SW 1271 (cell line): ENCODE data around the gene SLC7A10.

Source experiments
- DNase-seq, 2 experiments: peaks; one replicate each; lab custom pipeline; 2025; lab: John Stamatoyannopoulos, UW

Gene SLC7A10

GRCh38 chr19:33254245-33254824, 28.7 kb upstream of the SLC7A10 start:
- DNase-seq, result no peak

GRCh38 chr19:33252971-33253370, 27.3 kb upstream of the SLC7A10 start:
- no peak for DNase-seq

- no peak for DNase-seq
Measured at GRCh38 chr19:33252418-33252962, 26.8 kb upstream of the SLC7A10 start.

GRCh38 chr19:33251526-33252090, 26.0 kb upstream of the SLC7A10 start:
- DNase-seq, result no peak

- DNase-seq, result no peak
Measured at GRCh38 chr19:33251076-33251475, 25.4 kb upstream of the SLC7A10 start.

- no peak for DNase-seq
Measured at GRCh38 chr19:33250500-33250899, 24.9 kb upstream of the SLC7A10 start.

GRCh38 chr19:33249740-33250366, 24.2 kb upstream of the SLC7A10 start:
- no peak for DNase-seq

- DNase-seq, result no peak
Measured at GRCh38 chr19:33248954-33249613, 23.4 kb upstream of the SLC7A10 start.

GRCh38 chr19:33248553-33248953, 22.9 kb upstream of the SLC7A10 start:
- DNase-seq, result no peak

- no peak for DNase-seq
Measured at GRCh38 chr19:33248104-33248503, 22.5 kb upstream of the SLC7A10 start.

- no peak for DNase-seq
Measured at GRCh38 chr19:33247441-33247819, 21.8 kb upstream of the SLC7A10 start.

GRCh38 chr19:33246709-33247440, 21.2 kb upstream of the SLC7A10 start:
- DNase-seq, result no peak

- no peak for DNase-seq
Measured at GRCh38 chr19:33245948-33246708, 20.5 kb upstream of the SLC7A10 start.

- no peak for DNase-seq
Measured at GRCh38 chr19:33242911-33243310, 17.3 kb upstream of the SLC7A10 start.

GRCh38 chr19:33242131-33242530, 16.5 kb upstream of the SLC7A10 start:
- no peak for DNase-seq

- DNase-seq, result no peak
Measured at GRCh38 chr19:33241530-33242101, 16.0 kb upstream of the SLC7A10 start.

- DNase-seq, result no peak
Measured at GRCh38 chr19:33241091-33241529, 15.5 kb upstream of the SLC7A10 start.

GRCh38 chr19:33240181-33240771, 14.6 kb upstream of the SLC7A10 start:
- no peak for DNase-seq

GRCh38 chr19:33239223-33239975, 13.7 kb upstream of the SLC7A10 start:
- DNase-seq, result no peak
